Activated CD4-positive, alpha-beta T cell treated with anti-CD3 and anti-CD28 coated beads, Interleukin-2, amount 50 U/mL, for 1 hour (primary cell): Measurements from ENCODE around the gene KIAA1143.

Experiments
- DNase-seq: peaks from one replicate; pipeline ENCODE4 v3.0.0-alpha.2; 2020

Gene KIAA1143

DNA sequence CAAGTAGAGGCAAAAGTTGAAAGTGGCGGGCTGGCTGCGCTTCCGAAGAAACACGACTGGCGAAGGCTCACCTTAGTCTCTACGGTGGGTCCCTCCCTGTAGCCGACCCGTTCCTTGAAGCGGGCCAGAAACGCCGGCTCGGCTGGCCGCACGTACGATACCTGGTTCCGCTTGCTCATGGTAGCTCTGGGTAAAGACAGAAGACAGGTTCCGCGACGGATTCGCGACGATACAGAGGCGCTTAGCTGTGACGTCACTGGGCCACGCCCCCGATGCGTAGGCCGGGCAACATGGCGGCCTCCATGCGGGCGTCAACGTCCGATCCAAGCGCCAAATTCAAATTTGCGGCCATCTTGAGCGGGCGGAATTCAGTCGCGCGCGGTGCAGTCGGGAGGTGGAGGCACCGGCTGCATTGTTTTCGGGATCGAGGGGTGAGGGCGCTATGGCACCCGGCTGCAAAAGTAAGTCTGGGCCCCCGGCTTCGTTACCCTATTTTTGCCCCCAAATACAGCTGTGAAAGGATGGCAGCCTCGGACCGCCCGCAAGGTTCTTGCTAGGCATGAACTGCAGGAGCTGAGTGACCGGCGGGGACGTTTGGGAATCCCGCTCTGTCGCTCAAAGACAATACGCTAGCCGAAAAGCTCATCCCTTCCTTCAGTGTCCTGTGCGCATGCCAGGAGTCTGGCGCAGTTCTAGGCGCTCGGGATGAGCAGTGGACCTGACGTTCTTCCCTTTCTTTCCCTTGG, at the start of gene KIAA1143, which contains the start of gene KIF15:
Gene KIAA1143, minus strand, starts transcription at position 196 of the 746 bp plus-strand sequence. Its CDS starts 17 bp downstream, at position 179.
Gene KIF15, plus strand, starts transcription at position 371 of the 746 bp plus-strand sequence. Its CDS starts 72 bp downstream, at position 443.
- DNase-seq: peak; percentile 98

DNA sequence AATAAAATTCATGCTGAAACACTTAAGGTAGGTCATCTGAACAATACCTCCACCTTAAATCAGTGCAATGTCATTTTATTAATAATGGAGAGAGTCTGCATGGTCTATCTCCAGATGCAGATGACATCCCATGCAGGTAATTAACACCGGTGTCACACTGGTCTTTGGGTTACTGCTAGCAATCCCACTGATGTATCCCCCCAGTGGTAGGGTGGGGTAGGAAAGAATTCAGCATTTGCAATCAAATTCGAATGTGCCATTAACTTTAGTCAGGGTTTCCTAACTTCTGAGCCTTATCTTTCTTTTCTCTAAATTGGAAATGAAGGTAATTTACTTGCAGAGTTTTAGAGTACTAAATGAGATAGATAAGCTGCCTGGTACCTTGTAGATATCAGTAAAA, 44.5 kb upstream of the KIAA1143 start:
- no peak for DNase-seq

DNA sequence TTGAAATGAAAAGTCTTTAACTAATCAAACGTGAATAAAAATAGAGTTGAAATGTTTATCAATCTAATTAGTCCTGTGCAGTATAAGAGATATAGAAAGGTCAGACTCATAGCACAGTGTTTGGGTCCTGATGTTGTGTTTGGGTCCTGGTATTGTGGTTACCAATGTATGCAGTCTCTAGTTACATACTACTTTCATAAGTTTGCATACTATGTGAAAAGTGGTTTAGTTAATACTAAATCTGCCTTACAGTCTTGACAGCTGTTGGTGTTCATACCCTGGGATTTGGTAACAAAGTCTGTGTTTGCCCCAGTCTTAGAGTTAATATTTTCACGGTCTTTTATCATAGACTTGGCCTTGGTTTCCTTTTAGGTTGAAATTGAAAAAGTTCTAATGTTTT, 41.9 kb upstream of the KIAA1143 start:
- no peak for DNase-seq

- DNase-seq: no peak
Measured at GRCh38 chr3:44802011-44802410, 40.6 kb upstream of the KIAA1143 start.

GRCh38 chr3:44795197-44795596, 33.8 kb upstream of the KIAA1143 start:
- DNase-seq: no peak

DNA sequence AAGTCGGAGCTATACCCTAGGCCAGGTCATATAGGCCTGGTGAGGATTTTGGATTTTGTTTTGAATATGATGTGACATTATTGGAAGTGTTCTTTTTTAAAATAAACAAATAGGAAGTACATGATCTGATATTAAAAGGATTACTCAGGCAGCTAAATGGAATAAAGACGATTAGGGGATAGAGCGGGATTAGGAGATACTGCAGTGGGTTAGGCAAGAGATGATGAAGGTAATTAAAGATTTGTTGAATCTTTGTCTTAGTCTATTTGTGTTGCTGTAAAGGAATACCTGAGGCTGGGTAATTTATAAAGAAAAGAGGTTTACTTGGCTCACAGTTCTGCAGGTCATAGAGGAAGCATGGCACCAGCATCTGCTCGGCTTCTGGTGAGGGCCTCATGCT, 21.5 kb upstream of the KIAA1143 start:
- no peak for DNase-seq

DNA sequence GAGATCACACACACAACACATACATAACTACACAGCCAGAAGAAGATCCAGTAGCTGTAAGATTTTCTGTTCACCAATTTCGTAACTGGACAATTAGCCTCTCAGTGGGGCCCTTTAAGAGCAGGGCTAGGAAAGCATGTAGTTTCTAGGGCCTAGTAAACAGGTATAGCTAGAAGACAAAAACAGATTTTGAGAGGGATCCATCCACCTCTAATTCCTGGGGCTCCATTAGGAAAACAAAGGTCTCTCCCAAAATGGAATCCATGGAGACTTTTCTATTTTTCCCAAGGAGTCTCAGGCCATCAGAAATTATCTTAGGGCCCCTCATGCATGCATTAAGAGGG, 10.7 kb upstream of the KIAA1143 start:
- no peak for DNase-seq

- DNase-seq: no peak
Measured at GRCh38 chr3:44771424-44772098, 10.1 kb upstream of the KIAA1143 start.

- no peak for DNase-seq
Measured at GRCh38 chr3:44764248-44764647, 2.8 kb upstream of the KIAA1143 start.

DNA sequence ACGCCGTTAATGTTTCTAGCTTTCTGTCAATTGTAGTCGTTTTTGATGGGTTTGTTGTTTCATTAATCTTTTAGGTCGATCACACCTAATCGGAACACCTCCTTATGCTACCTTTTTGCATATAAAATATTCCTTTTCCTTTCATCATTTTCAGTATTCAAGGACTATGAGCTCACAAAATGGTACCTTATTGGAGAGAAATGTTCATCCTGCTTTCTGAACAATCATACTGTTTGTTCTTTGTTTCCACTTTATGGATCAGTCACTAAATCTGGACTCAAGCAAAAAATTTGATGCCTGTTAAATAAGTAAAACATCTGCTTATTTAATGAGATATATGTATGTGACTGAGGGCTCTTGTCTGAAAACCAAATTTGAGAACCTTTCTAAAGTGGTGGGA, 1.3 kb upstream of the KIAA1143 start:
- no peak for DNase-seq

GRCh38 chr3:44762170-44762677, 805 bp upstream of the KIAA1143 start:
- no peak for DNase-seq

GRCh38 chr3:44761101-44761423, 357 bp downstream of the KIAA1143 start:
- no peak for DNase-seq

DNA sequence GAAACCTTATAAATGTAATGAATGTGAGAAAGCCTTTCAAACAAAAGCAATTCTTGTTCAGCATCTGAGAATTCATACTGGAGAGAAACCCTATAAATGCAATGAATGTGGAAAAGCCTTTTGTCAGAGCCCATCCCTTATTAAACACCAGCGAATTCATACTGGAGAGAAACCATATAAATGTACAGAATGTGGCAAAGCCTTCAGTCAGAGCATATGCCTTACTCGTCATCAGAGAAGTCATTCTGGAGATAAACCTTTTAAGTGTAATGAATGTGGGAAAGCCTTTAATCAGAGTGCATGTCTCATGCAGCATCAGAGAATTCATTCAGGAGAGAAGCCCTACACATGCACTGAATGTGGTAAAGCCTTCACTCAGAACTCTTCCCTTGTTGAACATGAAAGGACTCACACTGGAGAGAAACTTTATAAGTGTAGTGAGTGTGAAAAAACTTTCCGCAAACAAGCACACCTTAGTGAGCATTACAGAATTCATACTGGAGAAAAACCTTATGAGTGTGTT, 26.7 kb downstream of the KIAA1143 start:
- DNase-seq: no peak

GRCh38 chr3:44729384-44729910, 32.0 kb downstream of the KIAA1143 start, which contains the start of gene ZNF501:
Gene ZNF501, plus strand, starts transcription at chr3:44729635. Its CDS starts 4,787 bp downstream, at chr3:44734422.
- DNase-seq: peak; percentile 77

- DNase-seq: no peak
Measured at GRCh38 chr3:44722103-44722401, 39.4 kb downstream of the KIAA1143 start.

DNA sequence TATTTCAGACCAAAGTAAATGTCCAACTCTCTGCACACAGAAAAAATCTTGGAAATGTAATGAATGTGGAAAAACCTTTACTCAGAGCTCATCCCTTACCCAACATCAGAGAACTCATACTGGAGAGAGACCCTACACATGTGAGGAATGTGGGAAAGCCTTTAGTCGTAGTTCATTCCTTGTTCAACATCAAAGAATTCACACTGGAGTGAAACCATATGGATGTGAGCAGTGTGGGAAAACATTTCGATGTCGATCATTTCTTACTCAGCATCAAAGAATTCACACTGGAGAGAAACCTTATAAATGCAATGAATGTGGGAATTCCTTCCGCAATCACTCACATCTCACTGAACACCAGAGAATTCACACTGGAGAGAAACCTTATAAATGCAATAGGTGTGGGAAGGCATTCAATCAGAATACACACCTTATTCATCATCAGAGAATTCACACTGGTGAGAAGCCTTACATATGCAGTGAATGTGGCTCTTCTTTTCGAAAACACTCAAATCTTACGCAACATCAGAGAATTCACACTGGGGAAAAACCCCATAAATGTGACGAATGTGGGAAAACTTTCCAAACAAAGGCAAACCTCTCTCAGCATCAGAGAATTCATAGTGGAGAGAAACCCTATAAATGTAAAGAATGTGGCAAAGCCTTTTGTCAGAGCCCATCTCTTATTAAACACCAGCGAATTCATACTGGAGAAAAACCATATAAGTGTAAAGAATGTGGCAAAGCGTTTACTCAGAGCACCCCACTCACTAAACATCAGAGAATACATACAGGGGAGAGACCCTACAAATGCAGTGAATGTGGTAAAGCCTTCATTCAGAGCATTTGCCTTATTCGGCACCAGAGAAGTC, 40.0 kb downstream of the KIAA1143 start:
- no peak for DNase-seq

DNA sequence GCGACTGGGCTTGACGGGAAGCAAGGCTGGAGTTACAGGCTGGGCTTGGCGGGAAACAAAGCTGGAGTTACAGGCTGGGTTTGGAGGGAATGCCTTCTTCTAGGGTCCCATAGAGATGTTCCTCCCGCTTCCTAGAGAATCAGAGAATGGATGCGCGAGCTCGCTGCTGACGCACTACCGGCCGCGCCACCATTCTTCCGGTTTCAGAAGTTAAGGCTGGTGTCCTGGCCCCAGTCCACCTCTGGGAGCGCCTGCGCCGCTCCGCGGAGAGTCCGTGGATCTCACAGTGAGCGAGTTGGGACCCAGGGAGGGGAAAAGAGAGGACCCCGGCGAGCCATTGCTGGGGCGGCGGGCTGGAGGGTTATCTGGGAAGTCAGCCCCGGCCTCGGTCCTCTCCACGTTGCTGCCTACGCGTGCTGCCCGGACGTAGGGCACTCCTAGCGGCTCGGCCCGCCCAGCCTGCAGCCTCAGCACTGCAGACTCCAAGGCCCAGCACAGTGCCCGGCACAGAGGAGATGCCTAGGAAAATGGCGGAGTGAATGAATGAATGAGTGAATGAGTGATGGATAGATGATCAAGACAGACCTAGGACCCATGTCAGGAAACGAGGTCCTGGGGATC, 48.9 kb downstream of the KIAA1143 start, which contains the start of gene ZNF502:
Gene ZNF502, plus strand, starts transcription at position 206 of the 621 bp plus-strand sequence. CDS start 7,602 bp downstream, outside the sequence.
- peak; percentile 27 for DNase-seq
